Astrocyte of the spinal cord (primary cell): ENCODE data around the gene LAMP1.

Source experiments
- DNase-seq: peaks from one replicate; pipeline ENCODE4 v3.0.0; 2011; ENCODE audit warnings: low read depth, low spot score
- H3K4me3 ChIP-seq: 2 replicates; pipeline ENCODE4 v1.5.1; 2011; ENCODE audit warnings: low read depth, mild to moderate bottlenecking, low read length, moderate library complexity
- in situ Hi-C: cut with HindIII; loops from 2 replicates; pipeline ENCODE4 v1.10.0; 2017; ENCODE audit warnings: low sequenced_read_pairs
- TF ChIP-seq, protein P1 (sequence below): IDR thresholded peaks from 2 replicates; pipeline ENCODE4 v1.5.1; 2012; ENCODE audit warnings: low read depth, mild to moderate bottlenecking, low read length, inconsistent platforms

Gene LAMP1

DNA sequence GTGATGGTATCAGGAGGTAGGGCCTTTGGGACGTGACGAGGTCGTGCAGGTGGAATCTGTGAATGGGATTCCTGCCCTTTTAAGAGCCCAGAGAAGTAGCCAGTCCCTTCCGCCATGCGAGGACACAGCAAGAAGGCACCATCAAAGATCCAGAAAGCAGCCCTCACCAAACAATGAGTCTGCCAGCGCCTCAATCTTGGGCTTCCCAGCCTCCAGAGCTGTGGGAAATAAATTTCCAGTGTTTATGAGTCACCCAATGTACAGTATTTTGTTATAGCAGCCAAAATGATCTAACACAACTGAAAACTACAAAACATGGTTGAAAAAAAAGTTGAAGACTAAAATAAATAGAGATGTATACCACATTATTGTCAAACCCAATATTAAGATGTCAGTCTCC lies 16.9 kb upstream of the LAMP1 start:
- no peak overlapping the region for H3K4me3 ChIP-seq
- in situ Hi-C loops, result no loop called here
- DNase-seq, result no peak
- TF ChIP-seq, protein P1, sequence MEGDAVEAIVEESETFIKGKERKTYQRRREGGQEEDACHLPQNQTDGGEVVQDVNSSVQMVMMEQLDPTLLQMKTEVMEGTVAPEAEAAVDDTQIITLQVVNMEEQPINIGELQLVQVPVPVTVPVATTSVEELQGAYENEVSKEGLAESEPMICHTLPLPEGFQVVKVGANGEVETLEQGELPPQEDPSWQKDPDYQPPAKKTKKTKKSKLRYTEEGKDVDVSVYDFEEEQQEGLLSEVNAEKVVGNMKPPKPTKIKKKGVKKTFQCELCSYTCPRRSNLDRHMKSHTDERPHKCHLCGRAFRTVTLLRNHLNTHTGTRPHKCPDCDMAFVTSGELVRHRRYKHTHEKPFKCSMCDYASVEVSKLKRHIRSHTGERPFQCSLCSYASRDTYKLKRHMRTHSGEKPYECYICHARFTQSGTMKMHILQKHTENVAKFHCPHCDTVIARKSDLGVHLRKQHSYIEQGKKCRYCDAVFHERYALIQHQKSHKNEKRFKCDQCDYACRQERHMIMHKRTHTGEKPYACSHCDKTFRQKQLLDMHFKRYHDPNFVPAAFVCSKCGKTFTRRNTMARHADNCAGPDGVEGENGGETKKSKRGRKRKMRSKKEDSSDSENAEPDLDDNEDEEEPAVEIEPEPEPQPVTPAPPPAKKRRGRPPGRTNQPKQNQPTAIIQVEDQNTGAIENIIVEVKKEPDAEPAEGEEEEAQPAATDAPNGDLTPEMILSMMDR, result no peak

DNA sequence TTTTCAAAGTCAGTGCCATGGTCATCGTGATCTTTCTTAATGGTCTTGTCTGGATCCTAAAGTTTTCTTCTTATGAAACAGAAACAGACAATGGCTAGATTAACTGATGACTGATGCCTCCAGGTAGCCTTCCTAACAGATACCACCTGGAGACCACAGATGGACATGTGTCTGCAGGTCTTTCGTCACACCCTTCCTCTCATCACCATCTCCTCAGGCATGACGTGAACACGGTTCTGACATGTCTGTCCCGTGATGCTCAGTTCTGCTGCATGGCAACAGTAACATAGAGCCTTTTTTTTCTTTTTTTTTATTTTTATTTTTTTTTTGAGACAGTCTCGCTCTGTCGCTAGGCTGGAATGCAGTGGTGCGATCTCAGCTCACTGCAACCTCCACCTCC lies 13.1 kb upstream of the LAMP1 start:
- in situ Hi-C loops, result no loop called here
- TF ChIP-seq, protein P1, result no peak
- no peak overlapping the region for H3K4me3 ChIP-seq
- no peak for DNase-seq

DNA sequence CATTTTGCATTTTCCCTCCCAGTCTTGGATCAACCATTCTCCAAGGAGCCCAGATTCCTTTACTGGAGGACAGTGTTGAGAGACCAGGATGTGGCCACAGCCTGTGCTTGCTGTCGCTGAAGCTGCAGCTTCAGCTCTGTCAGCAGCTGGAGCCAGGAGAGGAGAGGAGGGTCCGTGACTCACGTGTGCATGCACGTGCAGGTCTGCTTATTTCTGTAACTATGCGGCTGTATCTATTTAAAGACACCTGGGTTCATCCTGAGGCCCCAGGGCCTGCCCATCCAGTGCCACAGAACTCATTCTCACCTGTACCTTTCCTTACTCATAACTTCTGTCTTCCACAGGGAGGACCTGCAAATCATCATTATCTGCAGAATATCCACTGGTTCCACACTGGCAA lies 8.2 kb upstream of the LAMP1 start:
- TF ChIP-seq, protein P1, result no peak
- DNase-seq, result no peak
- no peak overlapping the region for H3K4me3 ChIP-seq
- in situ Hi-C loops, result no loop called here

DNA sequence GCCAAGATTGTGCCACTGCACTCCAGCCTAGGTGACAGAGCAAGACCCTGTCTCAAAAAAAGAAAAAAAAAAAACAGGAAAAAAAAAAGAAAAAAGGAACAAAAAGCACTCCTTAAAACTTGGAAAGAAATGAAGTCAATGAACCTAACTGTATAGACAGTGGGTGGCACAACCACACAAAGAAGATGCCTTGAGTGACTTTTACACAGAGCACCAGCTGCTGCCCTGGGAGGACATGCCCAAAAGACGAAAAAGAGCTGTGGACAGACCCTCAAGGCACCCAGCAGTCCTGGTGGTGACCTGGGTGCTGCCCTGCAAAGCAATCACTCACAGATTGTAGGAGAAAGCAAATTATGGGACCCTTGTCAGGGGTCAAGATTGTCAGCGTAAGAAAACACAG lies 5.9 kb upstream of the LAMP1 start:
- H3K4me3 ChIP-seq, result no peak overlapping the region
- in situ Hi-C loops, result no loop called here
- DNase-seq, result no peak
- TF ChIP-seq, protein P1, result no peak

DNA sequence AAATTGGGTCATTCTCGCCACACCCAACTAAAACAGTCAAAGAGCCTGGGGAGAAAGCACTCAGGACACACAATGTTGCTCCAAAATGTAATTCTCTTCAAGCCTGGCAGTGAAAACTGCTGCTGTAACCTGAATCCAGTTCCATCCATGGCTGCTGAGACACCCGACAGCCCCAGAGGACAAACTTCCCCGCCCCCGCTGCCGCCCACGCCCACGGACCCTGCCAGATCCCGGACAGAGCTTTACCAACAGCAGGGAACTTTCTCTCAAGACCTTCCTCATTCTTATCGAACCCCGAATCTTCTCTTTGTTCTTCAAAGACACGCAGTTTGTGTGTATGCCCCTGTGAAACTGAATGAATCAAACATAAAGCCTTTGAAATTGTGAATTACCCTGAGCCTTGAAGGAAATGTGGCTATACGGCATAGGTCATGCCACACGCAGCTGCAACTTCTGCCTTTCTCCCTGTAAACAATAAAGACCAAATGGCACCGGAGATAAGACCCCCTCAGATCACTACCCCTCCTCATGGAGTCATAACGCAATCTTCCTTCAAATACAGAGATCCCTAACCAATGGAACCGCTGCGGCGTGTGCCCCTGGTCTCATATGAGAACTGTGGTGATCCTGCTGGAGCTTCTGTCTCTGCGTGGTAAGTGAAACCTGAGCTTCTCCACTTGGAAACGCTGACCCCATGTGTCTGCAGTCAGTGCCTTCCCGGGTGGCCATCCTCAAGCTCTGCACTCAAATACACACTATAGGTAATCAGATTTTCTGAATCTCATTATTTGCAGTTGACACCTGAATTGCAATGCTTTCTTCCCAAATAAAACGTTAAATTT lies 4.8 kb upstream of the LAMP1 start:
- H3K4me3 ChIP-seq, result peak overlapping the region; percentile 20
- in situ Hi-C loops, result no loop called here
- DNase-seq, result peak; percentile 6
- TF ChIP-seq, protein P1, result no peak

DNA sequence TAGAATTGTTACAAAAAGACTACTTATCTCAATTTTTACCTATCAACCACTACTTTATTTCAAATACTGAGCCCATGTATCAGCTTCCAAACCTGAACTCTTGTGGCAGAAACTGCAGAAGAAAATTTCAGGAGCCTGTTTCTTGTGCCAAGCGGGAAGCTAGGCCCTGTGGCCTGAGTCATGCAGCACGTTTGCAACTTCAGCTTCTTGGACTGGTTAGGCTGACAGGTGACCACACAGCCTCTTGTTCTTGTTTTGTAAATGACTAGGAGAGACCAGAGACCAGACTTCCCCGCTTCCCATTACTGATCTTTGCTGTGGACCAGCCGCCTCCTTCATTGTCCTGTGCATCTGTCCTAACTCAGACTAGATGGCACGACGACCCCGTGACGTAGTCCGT lies 3.4 kb upstream of the LAMP1 start:
- no peak overlapping the region for H3K4me3 ChIP-seq
- DNase-seq, result no peak
- in situ Hi-C loops, result no loop called here
- TF ChIP-seq, protein P1, result no peak
